VCaP (cell line): ENCODE data around the gene IL31RA.
"Not testable (repeated sequence)": the region's sequence is repeated elsewhere in the genome, so short reads cannot be mapped to it uniquely, and the experiment has no call there.

ENCODE experiments used
- H3K27ac ChIP-seq: fragments of 450-650 bp; 2 replicates; pipeline ENCODE4 v1.5.1; 2017
- CTCF ChIP-seq: fragments of 450-650 bp; conservative IDR thresholded peaks from 2 replicates; pipeline ENCODE4 v1.5.1; 2017; ENCODE audit warnings: mild to moderate bottlenecking, moderate library complexity

Gene IL31RA

GRCh38 chr5:55850839-55851674 lies at the start of gene IL31RA:
Gene IL31RA, plus strand, starts transcription at chr5:55851357. Its CDS starts 214 bp downstream, at chr5:55851571.
- TF ChIP-seq CTCF = no peak
- no peak within 1 kb of the TSS for H3K27ac ChIP-seq

- H3K27ac ChIP-seq = not testable (repeated sequence)
These were observed 42.3 kb upstream of the IL31RA start for GRCh38 chr5:55808814-55809213.

- H3K27ac ChIP-seq = not testable (repeated sequence)
These were observed 35.2 kb upstream of the IL31RA start for GRCh38 chr5:55815939-55816338.

- no peak for TF ChIP-seq CTCF
- no peak overlapping the region for H3K27ac ChIP-seq
These were observed 34.8 kb upstream of the IL31RA start for GRCh38 chr5:55816342-55816741.

- no peak for TF ChIP-seq CTCF
These were observed 34.1 kb upstream of the IL31RA start for GRCh38 chr5:55817030-55817429.

GRCh38 chr5:55820488-55820887 lies 30.7 kb upstream of the IL31RA start:
- H3K27ac ChIP-seq = no peak overlapping the region
- TF ChIP-seq CTCF = no peak

More at GRCh38 chr5:55817030-55817429, 34.1 kb upstream of the IL31RA start:
- H3K27ac ChIP-seq = no peak overlapping the region

GRCh38 chr5:55821731-55822512 lies 29.2 kb upstream of the IL31RA start:
- no peak for TF ChIP-seq CTCF
- no peak overlapping the region for H3K27ac ChIP-seq

- TF ChIP-seq CTCF = no peak
- H3K27ac ChIP-seq = peak overlapping the region; percentile 44
These were observed 27.9 kb upstream of the IL31RA start for GRCh38 chr5:55823151-55823796.
